GM21576 (cell line): Measurements from ENCODE around the gene BAZ2B.
"Not testable (repeated sequence)": the region's sequence is repeated elsewhere in the genome, so short reads cannot be mapped to it uniquely, and the experiment has no call there.

Experiments used
- ATAC-seq: cut with Tn5 transposase; IDR thresholded peaks from one replicate; pipeline ENCODE4 v1.9.1; 2021; ENCODE audit warnings: mild to moderate bottlenecking, moderate library complexity; ENCODE audit not compliant: unreplicated experiment

The BAZ2B gene

GRCh38 chr2:159542101-159542500 is 74.2 kb downstream of the BAZ2B start:
- no peak for ATAC-seq

DNA sequence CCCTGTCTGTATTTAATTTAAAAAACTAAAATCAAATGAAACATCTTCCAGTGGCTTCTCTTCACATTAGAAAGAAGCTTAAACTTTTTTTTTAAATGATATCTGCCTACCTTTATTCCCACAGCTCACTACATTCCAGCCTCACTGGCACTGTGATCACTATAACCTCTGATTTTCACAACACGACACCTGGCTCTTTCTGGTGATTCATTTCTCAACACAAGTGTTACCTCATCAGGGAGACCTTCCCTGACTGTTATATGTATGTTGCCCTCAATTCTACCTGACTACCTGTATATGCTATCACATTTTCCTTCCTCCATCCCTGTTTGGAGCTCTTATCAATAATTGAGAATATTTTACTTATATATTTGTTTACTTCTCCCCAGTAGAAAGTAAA is 76.6 kb downstream of the BAZ2B start:
- no peak for ATAC-seq

- ATAC-seq, result no peak
Observed at GRCh38 chr2:159538801-159539200, 77.5 kb downstream of the BAZ2B start.

DNA sequence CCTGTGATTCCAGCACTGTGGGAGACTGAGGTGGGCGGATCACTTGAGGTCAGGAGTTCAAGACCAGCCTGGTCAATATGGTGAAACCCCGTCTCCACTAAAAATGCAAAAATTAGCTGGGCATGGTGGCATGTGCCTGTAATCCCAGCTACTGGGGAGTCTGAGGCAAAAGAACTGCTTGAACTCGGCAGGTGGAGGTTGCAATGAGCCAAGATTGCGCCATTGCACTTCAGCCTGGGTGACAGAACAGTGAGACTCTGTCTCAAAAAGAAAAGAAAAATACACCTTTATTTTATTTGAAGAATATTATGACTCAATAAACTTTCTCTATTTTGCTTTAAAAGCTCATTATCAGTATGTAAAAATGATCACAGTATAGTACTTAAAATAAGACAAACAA is 81.1 kb downstream of the BAZ2B start:
- not testable (repeated sequence) for ATAC-seq

GRCh38 chr2:159531475-159531874 is 84.9 kb downstream of the BAZ2B start:
- no peak for ATAC-seq

- no peak for ATAC-seq
Observed at GRCh38 chr2:159526433-159526832, 89.9 kb downstream of the BAZ2B start.

- no peak for ATAC-seq
Observed at GRCh38 chr2:159525012-159525411, 91.3 kb downstream of the BAZ2B start.

DNA sequence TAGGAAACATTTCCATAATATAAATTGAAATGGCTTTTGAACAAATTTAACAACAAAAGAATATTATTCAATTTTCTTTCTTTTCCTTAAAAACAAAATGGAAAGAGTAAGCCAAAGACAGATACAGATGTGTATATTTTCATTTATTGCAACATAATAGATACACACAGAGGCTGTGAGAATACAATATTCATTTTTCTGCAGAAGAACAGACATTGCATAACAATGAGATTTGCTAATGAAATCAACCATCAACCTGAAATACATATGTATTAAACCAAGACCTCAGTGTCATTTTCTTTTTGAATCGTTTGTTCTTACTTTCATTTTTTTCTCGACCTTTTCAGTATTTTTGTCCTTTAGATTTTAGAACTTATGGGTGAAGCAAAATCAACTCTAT is 95.1 kb downstream of the BAZ2B start:
- ATAC-seq, result no peak

GRCh38 chr2:159518321-159519005 is 97.9 kb downstream of the BAZ2B start:
- ATAC-seq, result no peak

- ATAC-seq, result peak; percentile 86
Observed at GRCh38 chr2:159516241-159516758, 100.0 kb downstream of the BAZ2B start.

DNA sequence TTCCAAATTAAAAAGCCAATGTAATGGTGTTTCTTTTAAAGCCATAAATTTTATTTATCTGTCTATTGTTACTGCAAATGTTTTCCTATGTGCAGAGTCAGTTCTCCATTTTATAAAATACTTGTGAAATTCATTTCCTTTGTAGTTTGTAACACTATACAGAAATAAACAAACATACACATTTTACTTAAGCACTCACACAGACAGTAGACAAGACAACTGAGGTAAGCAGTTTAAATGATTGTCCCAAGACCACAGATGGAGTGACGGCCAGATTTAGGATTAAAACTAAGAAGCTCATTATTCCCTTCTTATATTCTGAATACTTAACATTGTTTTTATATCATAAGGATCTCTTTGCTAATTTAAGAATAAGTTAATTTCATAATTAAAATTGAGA is 100.9 kb downstream of the BAZ2B start:
- no peak for ATAC-seq

GRCh38 chr2:159513745-159514144 is 102.6 kb downstream of the BAZ2B start:
- no peak for ATAC-seq

DNA sequence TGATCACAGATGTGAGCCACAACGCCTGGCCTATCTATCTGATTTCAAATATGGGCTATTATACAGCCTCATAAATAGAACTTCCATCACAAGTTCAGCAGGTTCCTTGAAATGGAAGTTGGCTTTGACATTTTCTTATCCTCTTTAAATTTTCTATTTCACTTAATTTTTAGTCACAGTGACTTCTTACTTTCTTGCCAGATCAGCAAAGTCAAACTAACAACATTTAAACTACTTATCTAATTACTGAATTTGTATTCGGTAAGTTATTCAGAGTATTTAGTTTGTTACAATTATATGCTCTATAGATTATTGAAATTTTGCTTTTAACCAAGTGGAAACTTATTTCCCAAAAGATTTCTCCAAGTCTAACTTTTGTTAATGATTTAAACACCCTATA is 108.2 kb downstream of the BAZ2B start:
- ATAC-seq, result no peak

GRCh38 chr2:159506764-159507440 is 109.4 kb downstream of the BAZ2B start:
- ATAC-seq, result no peak

DNA sequence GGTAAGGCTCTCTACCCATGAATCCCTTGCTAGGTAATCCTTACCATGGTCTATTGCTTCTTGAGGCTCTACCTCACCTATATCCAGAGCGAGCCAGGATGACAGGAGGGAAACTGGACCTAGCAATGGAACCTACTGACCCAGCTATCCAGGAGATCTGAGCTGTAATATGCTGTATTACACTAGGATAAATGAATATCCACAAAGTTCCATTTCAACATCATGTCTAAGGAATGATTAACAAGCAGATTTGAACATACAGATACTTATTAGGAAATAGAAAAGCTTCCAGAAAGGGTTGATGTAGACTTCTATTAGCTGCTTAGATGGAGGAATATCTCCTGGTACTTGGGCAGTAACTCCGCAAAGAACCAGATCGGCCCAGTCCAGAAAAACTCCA is 110.1 kb downstream of the BAZ2B start:
- no peak for ATAC-seq

DNA sequence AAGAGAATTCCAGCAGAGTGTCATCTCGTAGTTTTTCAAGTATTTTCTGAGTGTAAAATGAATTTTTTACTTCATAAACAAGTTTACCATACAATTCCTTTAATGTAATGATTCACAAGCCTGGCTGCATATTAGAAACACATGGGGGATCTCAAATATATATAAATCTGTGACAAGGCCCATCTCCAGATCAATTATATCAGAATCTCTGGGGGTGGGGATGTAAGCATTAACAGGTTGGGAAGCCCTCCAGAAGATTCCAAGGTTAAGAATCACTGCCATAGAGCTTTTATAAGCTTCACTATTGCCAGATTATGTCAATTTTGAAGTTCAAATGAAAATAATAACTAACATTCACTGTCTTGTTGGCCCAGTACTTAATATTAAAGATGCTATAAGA is 111.2 kb downstream of the BAZ2B start:
- no peak for ATAC-seq

DNA sequence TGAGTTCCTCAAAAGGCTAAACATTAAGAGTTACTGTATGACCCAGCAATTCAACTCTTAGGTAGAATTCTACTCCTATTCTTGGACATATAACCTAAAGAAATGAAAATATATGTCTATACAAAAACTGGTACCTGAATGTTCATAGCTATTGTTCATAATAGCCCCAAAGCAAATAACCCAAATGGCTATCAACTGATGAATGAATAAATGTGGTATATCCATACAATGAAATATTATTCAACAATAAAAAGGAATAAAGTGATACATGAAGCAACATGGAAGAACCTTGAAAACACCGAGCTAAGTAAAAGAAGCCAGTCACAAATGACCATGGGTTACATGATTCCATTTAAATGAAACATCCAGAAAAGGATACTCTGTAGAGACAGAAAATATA is 114.6 kb downstream of the BAZ2B start:
- no peak for ATAC-seq

DNA sequence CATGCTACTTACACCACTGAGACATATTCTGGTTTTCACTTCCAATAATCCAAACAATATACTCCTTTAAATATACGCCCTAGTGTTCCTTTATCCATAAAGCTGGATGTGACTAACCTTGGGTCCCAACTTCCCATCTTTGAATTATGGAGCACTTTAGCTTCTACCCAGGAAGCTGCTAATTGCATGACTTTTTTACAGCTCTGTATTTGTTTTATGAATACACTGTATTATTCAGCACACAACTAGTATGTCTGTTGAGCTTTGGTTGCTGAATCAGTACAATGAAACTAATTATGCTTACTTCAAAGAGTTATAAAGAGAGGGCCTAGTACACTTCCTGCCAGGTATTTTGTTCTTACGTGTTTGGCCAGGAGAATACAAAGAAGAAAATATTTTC is 118.5 kb downstream of the BAZ2B start:
- no peak for ATAC-seq

DNA sequence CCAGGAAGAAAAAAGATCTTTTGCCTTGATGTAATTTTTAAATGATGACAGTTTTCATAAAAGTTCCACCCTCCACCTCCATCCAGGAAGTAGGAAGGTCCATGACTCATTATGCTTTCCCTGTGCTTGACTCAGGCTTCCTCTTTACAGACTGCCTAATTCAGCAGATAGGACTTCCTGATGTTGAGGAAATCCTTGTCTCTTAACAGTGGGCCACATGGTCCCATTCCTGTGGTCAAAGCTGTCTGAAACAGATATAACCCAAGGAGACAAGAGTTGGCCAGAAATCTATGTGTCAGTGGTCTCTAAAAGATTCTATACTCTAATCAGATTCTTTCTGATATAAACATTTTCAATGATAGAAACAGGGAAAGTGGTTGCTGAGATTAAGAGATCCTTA is 119.1 kb downstream of the BAZ2B start:
- ATAC-seq, result no peak

DNA sequence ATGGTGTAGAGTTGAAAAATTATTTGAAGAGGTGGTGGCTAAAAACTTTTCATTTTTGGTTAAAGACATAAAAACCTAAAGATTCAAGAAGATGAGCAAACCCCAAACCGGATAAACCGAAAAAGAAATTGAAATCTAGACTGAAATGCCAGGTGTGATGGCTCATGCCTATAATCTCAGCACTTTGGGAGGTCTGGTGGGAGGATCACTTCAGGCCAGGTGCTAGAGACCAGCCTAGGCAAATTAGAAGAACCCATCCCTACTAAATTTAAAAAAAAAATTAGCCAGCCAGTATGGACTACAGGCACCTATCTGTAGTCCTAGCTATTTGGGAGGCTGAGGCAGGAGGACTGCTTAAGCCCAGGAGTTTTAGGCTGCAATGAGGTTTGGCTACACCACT is 126.9 kb downstream of the BAZ2B start:
- no peak for ATAC-seq

GRCh38 chr2:159484532-159484931 is 131.8 kb downstream of the BAZ2B start:
- ATAC-seq, result no peak

GRCh38 chr2:159476329-159476728 is 140.0 kb downstream of the BAZ2B start:
- no peak for ATAC-seq

GRCh38 chr2:159475793-159476192 is 140.6 kb downstream of the BAZ2B start:
- ATAC-seq, result no peak
